ENCODE measurements around the gene LRP5. TPM values are rescaled to one million over a fixed set of nuclear protein-coding genes. Genes with fewer than 3 reads are reported as not detected.

LRP5 gene
- polyA plus RNA-seq, 1 donor: 109 TPM

DNA sequence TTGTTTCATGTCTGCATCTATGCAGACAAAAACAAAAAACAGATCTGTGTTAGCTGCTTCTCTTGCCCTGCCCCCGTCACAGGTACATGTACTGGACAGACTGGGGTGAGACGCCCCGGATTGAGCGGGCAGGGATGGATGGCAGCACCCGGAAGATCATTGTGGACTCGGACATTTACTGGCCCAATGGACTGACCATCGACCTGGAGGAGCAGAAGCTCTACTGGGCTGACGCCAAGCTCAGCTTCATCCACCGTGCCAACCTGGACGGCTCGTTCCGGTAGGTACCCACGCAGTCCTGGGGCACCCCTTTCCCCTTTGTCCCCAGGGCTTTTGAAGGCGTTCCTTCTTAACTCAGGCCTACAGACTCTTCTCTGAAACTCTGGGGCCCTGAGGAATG lies 45.2 kb downstream of the LRP5 start:
- Histone ChIP-seq H3K4me3 (ENCODE audit: low read length) (no peak overlapping the region), H3K9me3 (ENCODE audit: control insufficient read depth, low read depth, low read length) (peaks cover 3% of the 10 kb centered on the region), H3K27ac (ENCODE audit: low read length) (no peak overlapping the region), H3K4me1 (ENCODE audit: control insufficient read depth, insufficient read depth, low read length) (peaks cover 3% of the 10 kb centered on the region), H3K27me3 (ENCODE audit: control insufficient read depth, insufficient read depth, low read length) (no peaks in the 10 kb centered on the region), H3K36me3 (ENCODE audit: control insufficient read depth, insufficient read depth, low read length) (peaks cover 64% of the 10 kb centered on the region)
- no CpG with 5 or more reads among the region's 14 CpGs for WGBS (ENCODE audit: insufficient coverage, low lambda C conversion rate)
- DNase-seq: no peak

DNA sequence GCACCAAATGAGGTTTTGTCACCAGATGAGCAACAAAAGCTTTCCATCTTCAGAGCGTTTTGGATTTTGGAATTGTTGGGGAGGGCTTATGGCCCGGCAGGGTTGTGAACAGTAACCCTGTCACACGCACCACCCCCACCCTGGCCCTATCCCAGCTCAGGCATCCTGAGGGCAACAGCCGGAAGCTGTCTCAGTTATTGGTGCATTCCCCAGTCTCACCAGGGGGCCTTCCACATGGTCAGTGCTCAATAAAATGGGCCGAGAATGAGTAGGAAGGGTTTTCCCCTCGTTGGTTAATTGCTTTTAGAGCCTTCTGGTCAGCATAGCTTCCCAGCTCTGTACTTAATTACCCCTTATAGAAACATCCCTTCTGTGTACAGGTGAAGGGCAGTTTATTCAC lies 46.0 kb downstream of the LRP5 start:
- no CpG with 5 or more reads among the region's 6 CpGs for WGBS (ENCODE audit: insufficient coverage, low lambda C conversion rate)
- Histone ChIP-seq H3K27ac (ENCODE audit: low read length) (no peak overlapping the region), H3K9me3 (ENCODE audit: control insufficient read depth, low read depth, low read length) (peaks cover 3% of the 10 kb centered on the region), H3K4me1 (ENCODE audit: control insufficient read depth, insufficient read depth, low read length) (no peaks in the 10 kb centered on the region), H3K4me3 (ENCODE audit: low read length) (no peak overlapping the region), H3K36me3 (ENCODE audit: control insufficient read depth, insufficient read depth, low read length) (peaks cover 67% of the 10 kb centered on the region), H3K27me3 (ENCODE audit: control insufficient read depth, insufficient read depth, low read length) (no peaks in the 10 kb centered on the region)
- DNase-seq: no peak

DNA sequence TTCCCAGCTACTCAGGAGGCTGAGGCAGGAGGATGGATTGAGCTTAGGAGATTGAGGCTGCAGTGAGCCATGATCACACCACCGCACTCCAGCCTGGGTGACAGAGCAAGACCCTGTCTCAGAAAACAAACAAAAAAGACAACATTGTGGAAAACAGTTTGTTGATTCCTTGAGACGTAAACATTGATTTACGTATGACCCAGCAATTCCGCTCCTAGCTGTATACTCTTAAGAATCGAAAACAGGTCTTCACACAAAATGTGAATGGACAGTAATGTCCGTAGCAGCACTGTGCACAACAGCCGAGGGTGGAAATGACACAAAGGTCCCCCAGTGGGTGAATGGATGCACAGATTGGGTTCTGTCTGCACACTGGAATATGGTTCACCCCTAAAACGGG lies 49.3 kb downstream of the LRP5 start:
- no peak overlapping the region for H3K27ac ChIP-seq (ENCODE audit: low read length)
- no peaks in the 10 kb centered on the region for H3K27me3 ChIP-seq (ENCODE audit: control insufficient read depth, insufficient read depth, low read length)
- WGBS (ENCODE audit: insufficient coverage, low lambda C conversion rate): 100% methylated on average over 4 of the region's 8 CpGs
- H3K4me1 ChIP-seq (ENCODE audit: control insufficient read depth, insufficient read depth, low read length): peaks cover 8% of the 10 kb centered on the region
- peaks cover 3% of the 10 kb centered on the region for H3K9me3 ChIP-seq (ENCODE audit: control insufficient read depth, low read depth, low read length)
- peaks cover 69% of the 10 kb centered on the region for H3K36me3 ChIP-seq (ENCODE audit: control insufficient read depth, insufficient read depth, low read length)
- DNase-seq: no peak
- H3K4me3 ChIP-seq (ENCODE audit: low read length): no peak overlapping the region

DNA sequence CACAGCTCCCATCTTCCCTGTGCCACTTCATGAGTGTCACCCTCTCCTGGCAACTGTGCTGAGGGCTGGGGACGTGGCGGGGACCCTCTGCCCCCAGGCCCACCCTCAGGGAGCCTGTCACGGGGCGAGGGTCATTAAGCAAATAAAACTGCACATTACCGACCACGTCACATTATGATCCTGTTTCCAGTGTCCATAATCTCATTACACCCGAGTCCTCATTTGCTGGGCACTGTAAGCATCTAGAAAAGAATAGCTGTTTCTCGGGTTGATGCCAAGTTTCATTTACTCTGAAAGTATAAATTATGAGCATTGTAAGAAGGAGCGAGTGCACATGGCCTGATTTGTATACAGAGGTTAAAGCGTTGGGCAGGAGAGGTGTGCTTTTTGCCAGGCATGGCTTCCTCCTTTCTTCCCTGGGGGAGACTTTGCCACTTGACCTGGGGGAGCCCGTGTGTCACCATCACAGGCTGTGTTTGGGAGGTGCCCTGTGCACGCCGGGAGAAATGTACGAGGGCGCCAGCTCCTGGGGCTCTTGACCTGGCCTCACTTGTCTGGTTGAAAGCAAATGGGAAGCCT lies 50.5 kb downstream of the LRP5 start:
- Histone ChIP-seq H3K27me3 (ENCODE audit: control insufficient read depth, insufficient read depth, low read length) (no peaks in the 10 kb centered on the region), H3K27ac (ENCODE audit: low read length) (no peak overlapping the region), H3K9me3 (ENCODE audit: control insufficient read depth, low read depth, low read length) (peaks cover 3% of the 10 kb centered on the region), H3K36me3 (ENCODE audit: control insufficient read depth, insufficient read depth, low read length) (peaks cover 71% of the 10 kb centered on the region), H3K4me1 (ENCODE audit: control insufficient read depth, insufficient read depth, low read length) (peaks cover 8% of the 10 kb centered on the region), H3K4me3 (ENCODE audit: low read length) (no peak overlapping the region)
- DNase-seq: no peak
- WGBS (ENCODE audit: insufficient coverage, low lambda C conversion rate): no CpG with 5 or more reads among the region's 15 CpGs

DNA sequence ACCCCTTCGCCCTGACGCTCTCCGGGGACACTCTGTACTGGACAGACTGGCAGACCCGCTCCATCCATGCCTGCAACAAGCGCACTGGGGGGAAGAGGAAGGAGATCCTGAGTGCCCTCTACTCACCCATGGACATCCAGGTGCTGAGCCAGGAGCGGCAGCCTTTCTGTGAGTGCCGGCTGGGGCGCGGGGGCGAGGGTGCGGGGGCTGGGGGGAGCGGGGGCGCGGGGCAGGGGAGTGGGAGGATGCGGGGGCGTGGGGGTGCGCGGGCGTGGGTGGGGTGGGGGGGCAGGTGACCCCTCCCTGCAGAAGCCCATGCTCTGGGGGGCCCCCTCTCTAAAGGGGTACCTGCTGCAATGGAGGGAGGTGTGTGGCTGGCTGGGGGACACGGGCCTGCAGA lies 51.4 kb downstream of the LRP5 start:
- Histone ChIP-seq H3K4me1 (ENCODE audit: control insufficient read depth, insufficient read depth, low read length) (peaks cover 8% of the 10 kb centered on the region), H3K4me3 (ENCODE audit: low read length) (no peak overlapping the region), H3K27me3 (ENCODE audit: control insufficient read depth, insufficient read depth, low read length) (no peaks in the 10 kb centered on the region), H3K36me3 (ENCODE audit: control insufficient read depth, insufficient read depth, low read length) (peaks cover 72% of the 10 kb centered on the region), H3K9me3 (ENCODE audit: control insufficient read depth, low read depth, low read length) (no peaks in the 10 kb centered on the region), H3K27ac (ENCODE audit: low read length) (no peak overlapping the region)
- no peak for DNase-seq
- no CpG with 5 or more reads among the region's 20 CpGs for WGBS (ENCODE audit: insufficient coverage, low lambda C conversion rate)

DNA sequence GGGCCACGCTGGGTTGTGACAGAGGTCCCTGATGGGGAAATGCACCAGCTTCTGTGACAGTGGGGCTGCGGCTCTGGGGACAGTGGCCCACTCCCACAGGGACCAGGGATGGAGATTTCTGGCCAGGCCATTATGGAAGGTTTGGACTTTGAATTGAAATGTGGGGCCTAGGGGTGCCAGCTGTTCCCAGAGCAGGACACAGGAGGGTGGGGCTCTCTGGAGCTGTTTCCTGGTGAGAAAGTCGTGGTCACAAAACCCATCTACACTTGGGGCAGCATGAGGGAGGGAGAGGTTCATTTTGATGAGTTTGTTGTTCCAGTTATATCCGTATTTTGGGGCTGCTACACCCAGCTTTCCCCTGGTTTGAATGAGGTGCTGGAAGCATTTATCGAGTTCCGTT lies 52.2 kb downstream of the LRP5 start:
- Histone ChIP-seq H3K36me3 (ENCODE audit: control insufficient read depth, insufficient read depth, low read length) (peaks cover 71% of the 10 kb centered on the region), H3K4me3 (ENCODE audit: low read length) (no peak overlapping the region), H3K9me3 (ENCODE audit: control insufficient read depth, low read depth, low read length) (no peaks in the 10 kb centered on the region), H3K27ac (ENCODE audit: low read length) (no peak overlapping the region), H3K4me1 (ENCODE audit: control insufficient read depth, insufficient read depth, low read length) (peaks cover 8% of the 10 kb centered on the region), H3K27me3 (ENCODE audit: control insufficient read depth, insufficient read depth, low read length) (no peaks in the 10 kb centered on the region)
- WGBS (ENCODE audit: insufficient coverage, low lambda C conversion rate): no CpG with 5 or more reads among the region's 6 CpGs
- DNase-seq: no peak

DNA sequence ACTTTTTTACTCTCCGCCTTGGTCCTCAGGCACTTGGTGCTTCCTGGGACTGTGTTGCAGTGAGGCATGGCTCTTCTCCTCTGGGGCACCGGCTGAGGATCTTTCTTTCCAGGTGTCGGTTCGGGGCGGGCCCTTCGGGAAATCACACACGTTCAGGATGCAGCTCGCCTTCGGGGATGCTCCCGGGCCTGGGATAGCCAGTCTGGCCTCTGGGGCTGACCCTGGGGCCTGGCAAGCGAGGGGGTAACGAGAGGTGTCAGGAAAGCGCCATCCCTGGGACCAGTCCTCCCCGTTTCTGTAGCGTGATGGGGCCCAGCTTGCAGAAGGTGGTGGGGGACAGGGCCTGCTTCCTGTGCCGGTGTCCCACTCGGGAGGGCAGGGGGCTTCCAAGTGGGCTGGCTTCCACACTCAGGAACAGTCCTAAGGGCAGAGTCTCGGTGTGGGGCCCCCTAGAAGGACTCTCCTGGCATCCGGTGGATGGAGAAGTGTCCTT lies 53.6 kb downstream of the LRP5 start:
- no peaks in the 10 kb centered on the region for H3K27me3 ChIP-seq (ENCODE audit: control insufficient read depth, insufficient read depth, low read length)
- peaks cover 74% of the 10 kb centered on the region for H3K36me3 ChIP-seq (ENCODE audit: control insufficient read depth, insufficient read depth, low read length)
- H3K4me1 ChIP-seq (ENCODE audit: control insufficient read depth, insufficient read depth, low read length): peaks cover 8% of the 10 kb centered on the region
- no peaks in the 10 kb centered on the region for H3K9me3 ChIP-seq (ENCODE audit: control insufficient read depth, low read depth, low read length)
- 100% methylated on average over 1 of the region's 19 CpGs for WGBS (ENCODE audit: insufficient coverage, low lambda C conversion rate)
- no peak overlapping the region for H3K4me3 ChIP-seq (ENCODE audit: low read length)
- no peak overlapping the region for H3K27ac ChIP-seq (ENCODE audit: low read length)
- no peak for DNase-seq

DNA sequence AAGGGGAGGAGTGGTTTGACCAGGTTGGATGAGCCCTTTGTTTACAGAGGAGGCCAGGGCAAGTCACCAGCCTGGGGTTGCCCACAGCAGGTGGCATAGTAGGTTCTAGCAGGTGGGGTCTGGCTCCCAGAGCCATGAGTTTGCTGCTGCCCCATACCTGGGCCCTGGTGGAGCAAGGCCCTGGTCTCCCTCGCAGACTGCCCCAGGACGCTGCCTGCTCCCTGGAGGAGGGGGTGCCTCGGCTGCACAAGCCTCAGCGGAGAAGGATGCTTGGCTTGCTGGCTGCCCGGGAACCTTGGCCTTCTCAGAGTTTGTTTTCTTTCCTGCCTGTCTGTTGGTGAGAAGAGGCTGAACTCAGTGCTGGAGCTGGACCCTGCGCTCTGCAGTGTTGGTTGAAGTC lies 54.9 kb downstream of the LRP5 start:
- WGBS (ENCODE audit: insufficient coverage, low lambda C conversion rate): no CpG with 5 or more reads among the region's 6 CpGs
- Histone ChIP-seq H3K4me1 (ENCODE audit: control insufficient read depth, insufficient read depth, low read length) (peaks cover 8% of the 10 kb centered on the region), H3K27ac (ENCODE audit: low read length) (no peak overlapping the region)

DNA sequence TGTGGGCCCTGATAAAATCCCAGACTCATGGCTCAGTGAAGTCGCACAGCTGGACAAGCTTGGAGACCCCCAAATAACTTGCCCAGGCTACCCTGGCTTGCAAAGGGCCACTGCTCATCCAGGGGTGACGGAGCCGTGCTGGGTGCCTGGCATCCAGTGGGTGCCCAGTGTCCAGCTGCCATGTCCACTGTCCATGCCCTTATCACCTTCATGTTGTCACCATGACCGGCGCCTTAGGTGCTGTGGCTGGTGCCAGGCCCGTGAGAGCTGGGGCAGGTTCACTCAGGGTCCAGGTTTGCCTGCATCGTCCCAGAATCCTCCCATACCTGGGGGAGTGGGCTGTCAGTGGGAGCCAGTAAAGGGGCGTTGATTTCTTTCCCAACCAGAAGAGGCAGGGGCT lies 57.4 kb downstream of the LRP5 start:
- no CpG with 5 or more reads among the region's 8 CpGs for WGBS (ENCODE audit: insufficient coverage, low lambda C conversion rate)
- H3K4me1 ChIP-seq (ENCODE audit: control insufficient read depth, insufficient read depth, low read length): peaks cover 16% of the 10 kb centered on the region
- peaks cover 67% of the 10 kb centered on the region for H3K36me3 ChIP-seq (ENCODE audit: control insufficient read depth, insufficient read depth, low read length)

More for the DNA sequence above, 54.9 kb downstream of the LRP5 start:
- Histone ChIP-seq H3K4me3 (ENCODE audit: low read length) (no peak overlapping the region), H3K9me3 (ENCODE audit: control insufficient read depth, low read depth, low read length) (peaks cover 5% of the 10 kb centered on the region), H3K36me3 (ENCODE audit: control insufficient read depth, insufficient read depth, low read length) (peaks cover 77% of the 10 kb centered on the region), H3K27me3 (ENCODE audit: control insufficient read depth, insufficient read depth, low read length) (no peaks in the 10 kb centered on the region)
- DNase-seq: no peak

DNA sequence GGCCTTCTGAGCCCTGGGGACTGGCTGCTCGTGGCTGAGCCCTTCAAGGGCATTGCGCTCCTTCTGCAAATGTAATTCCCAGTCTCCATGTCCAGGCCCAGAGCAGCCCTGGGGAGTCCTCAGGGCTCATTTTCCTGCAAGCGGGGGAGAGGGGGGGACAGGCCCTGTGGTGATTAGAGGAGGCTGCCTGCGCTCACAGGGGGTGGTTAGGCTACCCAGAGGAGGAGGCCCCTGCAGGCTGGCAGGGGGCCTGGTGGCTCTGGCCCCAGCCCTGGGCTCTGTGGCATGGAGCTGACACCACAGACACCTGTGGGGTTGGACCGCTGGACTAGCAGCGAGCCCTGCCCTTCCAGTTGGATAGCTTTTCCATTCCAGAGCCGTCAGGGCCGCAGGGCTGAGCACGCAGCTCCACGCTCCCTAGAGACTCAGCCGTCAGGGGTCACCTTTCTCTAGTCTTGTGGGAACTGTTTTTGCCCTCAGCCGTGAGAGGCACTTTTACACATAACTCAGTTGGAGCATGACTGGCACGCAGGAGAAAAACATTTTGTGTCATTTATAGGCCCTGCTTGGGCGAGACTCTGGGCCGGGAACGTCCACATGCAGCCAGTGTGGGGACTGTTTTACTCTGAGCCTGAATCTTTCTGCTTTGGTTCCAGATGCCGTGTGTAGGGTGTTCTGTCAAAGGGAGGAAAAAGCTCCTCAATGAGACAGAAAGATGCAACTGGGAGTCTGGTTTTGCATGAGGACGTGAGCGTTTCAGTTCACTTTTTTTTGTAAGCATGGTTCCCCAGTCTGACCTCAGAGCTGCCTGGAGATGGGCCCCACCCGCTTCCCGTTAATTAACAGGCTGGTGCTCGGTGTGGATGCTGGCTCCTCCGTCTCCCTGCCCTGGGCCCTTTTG lies 58.1 kb downstream of the LRP5 start:
- H3K36me3 ChIP-seq (ENCODE audit: control insufficient read depth, insufficient read depth, low read length): peaks cover 68% of the 10 kb centered on the region
- no CpG with 5 or more reads among the region's 23 CpGs for WGBS (ENCODE audit: insufficient coverage, low lambda C conversion rate)
- peaks cover 16% of the 10 kb centered on the region for H3K4me1 ChIP-seq (ENCODE audit: control insufficient read depth, insufficient read depth, low read length)

More for the DNA sequence above, 57.4 kb downstream of the LRP5 start:
- Histone ChIP-seq H3K4me3 (ENCODE audit: low read length) (no peak overlapping the region), H3K27ac (ENCODE audit: low read length) (no peak overlapping the region), H3K27me3 (ENCODE audit: control insufficient read depth, insufficient read depth, low read length) (no peaks in the 10 kb centered on the region), H3K9me3 (ENCODE audit: control insufficient read depth, low read depth, low read length) (peaks cover 5% of the 10 kb centered on the region)
- DNase-seq: no peak

More for the DNA sequence above, 58.1 kb downstream of the LRP5 start:
- no peak overlapping the region for H3K4me3 ChIP-seq (ENCODE audit: low read length)
- H3K27me3 ChIP-seq (ENCODE audit: control insufficient read depth, insufficient read depth, low read length): no peaks in the 10 kb centered on the region
- H3K9me3 ChIP-seq (ENCODE audit: control insufficient read depth, low read depth, low read length): peaks cover 5% of the 10 kb centered on the region
- H3K27ac ChIP-seq (ENCODE audit: low read length): no peak overlapping the region
- DNase-seq: no peak

Data from large intestine (tissue), 3 donors.